GM18909 (cell line): Measurements from ENCODE around the gene AP2A2.
A peak's percentile ranks its signal among the peaks of the same experiment; 100 is the strongest.

Experiments
- ATAC-seq: cut with Tn5 transposase; IDR thresholded peaks from one replicate; pipeline ENCODE4 v1.9.1; 2021; ENCODE audit warnings: mild to moderate bottlenecking; ENCODE audit not compliant: unreplicated experiment, poor library complexity

The AP2A2 gene

GRCh38 chr11:991711-992307 lies 66.1 kb downstream of the AP2A2 start:
- no peak for ATAC-seq

DNA sequence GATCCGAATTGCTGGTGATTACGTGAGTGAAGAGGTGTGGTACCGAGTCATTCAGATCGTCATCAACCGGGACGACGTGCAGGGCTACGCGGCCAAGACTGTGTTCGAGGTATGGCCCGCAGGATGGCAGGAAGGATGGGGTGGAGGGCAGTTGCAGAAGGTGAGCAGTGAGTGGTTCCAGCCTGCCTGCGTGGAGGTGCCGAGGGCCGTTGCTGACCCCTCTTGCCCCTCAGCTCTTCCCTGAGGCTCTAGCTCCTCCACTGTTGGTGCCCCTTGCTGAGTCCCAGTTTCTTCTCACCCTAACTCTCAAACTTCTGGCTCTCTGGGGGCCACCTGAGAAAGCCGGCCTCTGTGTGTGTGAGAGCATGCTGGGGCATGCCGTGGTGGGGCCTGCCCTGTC lies 66.9 kb downstream of the AP2A2 start:
- ATAC-seq, result no peak

DNA sequence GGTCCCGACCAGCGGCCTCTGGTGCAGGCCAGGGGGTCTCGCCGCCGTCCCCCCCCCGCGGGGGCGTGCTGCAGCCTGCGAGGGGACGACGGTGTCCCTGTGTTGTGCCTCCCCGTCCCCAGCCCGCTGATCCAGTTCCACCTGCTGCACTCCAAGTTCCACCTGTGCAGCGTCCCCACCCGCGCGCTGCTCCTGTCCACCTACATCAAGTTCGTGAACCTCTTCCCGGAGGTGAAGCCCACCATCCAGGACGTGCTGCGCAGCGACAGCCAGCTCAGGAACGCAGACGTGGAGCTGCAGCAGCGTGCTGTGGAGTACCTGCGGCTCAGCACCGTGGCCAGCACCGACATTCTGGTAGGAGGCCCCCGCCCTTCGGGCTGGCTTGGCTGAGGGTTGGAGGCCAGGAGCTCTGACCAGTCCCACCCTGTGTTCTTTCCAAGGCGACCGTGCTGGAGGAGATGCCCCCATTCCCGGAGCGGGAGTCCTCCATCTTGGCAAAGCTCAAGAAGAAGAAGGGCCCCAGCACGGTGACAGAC lies 68.0 kb downstream of the AP2A2 start:
- ATAC-seq, result no peak

DNA sequence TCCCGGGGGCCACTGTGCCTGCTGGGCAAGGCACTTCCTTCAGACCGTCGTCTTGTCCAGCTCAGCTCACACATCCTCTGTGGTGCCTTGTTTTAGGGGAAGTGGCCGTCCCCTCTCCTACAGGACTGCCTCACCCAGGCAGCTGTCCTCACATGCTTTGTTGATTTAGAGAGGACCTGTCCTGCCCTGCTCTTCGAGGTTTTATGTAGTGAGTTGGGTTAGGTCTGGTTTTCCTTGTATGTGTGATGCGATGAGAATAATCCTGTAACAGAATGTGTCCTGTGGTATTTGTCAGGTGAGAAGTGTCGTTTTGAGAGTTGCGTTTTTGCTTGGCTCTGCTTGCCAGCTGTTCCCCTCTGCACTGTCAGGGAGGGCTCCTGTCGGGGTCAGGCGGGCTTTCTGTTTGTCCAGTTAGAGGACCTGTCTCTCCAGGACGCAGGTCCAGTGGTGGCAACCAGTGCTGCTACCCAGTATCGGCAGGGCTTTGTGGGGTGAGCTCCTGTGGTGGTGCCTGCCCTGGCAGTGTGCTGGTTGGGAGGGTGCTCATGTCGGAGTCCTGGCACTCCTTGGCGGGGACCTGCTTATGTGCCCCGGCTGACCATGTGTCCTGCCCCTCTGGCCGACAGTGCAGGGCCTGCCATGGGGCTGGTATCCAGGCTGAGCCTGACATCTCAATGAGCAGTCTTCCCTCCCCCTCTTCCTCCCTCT lies 69.5 kb downstream of the AP2A2 start:
- ATAC-seq, result no peak

- ATAC-seq, result peak; percentile 72
Measured at GRCh38 chr11:995752-996420, 70.2 kb downstream of the AP2A2 start.

DNA sequence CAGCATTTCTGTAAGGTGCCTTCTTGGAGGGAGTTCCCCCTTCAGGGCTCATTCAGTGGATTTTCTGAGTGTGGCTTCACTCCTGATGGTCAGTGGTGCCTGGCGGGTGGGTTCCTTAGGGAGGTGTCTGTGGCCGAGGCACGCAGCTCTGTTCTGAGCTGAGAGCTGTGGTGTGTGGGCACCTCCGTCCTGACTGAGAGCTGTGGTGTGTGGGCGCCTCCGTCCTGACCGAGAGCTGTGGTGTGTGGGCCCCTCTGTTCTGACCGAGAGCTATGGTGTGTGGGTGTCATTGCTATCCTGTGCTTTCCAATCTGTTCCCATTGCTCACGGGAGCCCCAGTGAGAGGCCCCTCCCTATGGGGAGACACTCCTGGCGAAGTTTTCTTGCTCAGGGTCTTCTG lies 71.0 kb downstream of the AP2A2 start:
- ATAC-seq, result no peak

GRCh38 chr11:997907-998306 lies 72.2 kb downstream of the AP2A2 start:
- ATAC-seq, result no peak

GRCh38 chr11:999009-999408 lies 73.3 kb downstream of the AP2A2 start:
- ATAC-seq, result no peak

GRCh38 chr11:1000357-1001278 lies 74.9 kb downstream of the AP2A2 start:
- no peak for ATAC-seq

- no peak for ATAC-seq
Measured at GRCh38 chr11:1001617-1002405, 76.1 kb downstream of the AP2A2 start.

- no peak for ATAC-seq
Measured at GRCh38 chr11:1002406-1002984, 76.8 kb downstream of the AP2A2 start.

DNA sequence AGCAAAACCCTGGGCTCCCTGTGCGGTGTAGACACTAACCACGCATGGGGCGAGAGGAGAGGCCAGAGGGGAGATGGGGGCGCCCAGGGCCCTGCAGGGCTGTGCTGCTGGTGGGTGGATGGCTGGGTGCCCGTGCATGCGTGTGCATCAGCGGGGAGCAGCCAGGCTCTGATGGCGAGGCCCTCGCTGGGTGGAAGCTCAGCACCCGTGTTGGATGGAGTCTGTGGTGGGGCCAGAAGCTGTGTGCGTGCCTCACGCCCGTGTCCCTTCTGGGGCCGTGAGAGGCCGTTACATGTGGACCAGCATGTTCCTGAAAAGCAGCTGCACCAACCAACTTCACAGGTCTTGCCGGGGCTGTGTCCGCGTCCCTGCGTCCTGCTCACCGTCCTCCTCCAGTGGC lies 77.5 kb downstream of the AP2A2 start:
- no peak for ATAC-seq

DNA sequence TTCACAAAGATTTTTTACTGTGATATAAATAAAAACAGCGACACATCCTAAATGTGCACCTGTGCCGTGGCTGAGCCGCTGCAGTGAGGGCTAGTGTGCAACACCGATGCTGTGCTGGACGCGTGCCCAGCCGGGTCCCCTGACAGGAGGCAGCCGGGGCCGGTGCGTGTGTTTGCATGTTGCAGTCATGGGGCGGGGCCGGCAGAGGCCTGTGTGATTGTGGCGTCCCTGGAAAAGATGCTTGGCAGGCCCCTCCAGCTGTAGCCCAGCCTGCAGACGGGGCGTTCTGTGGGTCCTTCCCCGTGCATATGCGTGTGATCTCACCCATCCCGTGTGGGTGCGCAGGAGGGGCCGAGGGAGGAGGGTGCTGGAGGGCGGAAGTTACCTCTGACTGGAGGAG lies 80.3 kb downstream of the AP2A2 start:
- ATAC-seq, result no peak

DNA sequence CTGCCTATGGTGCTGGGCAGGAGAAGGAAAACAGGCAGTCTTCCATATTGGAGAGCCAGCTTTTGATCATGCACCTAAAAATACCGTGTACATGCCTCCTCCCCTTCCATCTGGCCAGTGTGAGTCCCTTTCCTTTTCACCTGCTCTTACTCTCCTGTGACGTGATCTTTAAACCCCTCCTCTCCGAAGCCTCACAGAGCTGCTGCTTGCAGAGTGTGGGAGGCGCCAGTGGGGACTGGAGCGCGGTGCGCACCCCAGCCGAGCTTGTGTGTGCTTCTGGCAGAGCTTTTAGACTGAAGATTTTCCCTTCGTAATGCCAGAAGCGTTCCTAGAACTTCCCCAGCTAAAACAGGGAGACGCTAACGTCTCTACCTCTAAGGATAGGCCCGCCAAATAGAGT lies 81.1 kb downstream of the AP2A2 start:
- ATAC-seq, result no peak

GRCh38 chr11:1007279-1007678 lies 81.6 kb downstream of the AP2A2 start:
- no peak for ATAC-seq

GRCh38 chr11:1008001-1008802 lies 82.5 kb downstream of the AP2A2 start:
- ATAC-seq, result no peak

- ATAC-seq, result no peak
Measured at GRCh38 chr11:1008803-1009145, 83.1 kb downstream of the AP2A2 start.

DNA sequence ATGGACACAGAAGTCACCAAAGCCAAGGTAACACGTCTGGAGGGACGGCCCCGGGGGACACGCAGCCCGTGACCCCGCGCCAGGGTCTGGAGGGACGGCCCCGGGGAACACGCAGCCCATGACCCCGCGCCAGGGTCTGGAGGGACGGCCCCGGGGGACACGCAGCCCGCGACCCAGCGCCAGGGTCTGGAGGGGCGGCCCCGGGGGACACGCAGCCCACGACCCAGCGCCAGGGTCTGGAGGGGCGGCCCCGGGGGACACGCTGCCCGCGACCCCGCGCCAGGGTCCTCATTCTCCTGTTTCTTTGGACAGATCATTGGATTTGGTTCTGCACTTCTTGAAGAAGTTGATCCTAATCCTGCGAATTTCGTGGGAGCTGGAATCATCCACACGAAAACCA lies 83.7 kb downstream of the AP2A2 start:
- ATAC-seq, result no peak

GRCh38 chr11:1009991-1010390 lies 84.3 kb downstream of the AP2A2 start:
- ATAC-seq, result no peak
